Breast epithelium (tissue), 3 donors: ENCODE measurements around the gene PRAMEF5.
"Not testable (repeated sequence)": the region's sequence is repeated elsewhere in the genome, so short reads cannot be mapped to it uniquely, and the experiment has no call there.

Experiments
- CTCF ChIP-seq, 3 donors: fragments of 450-650 bp; IDR thresholded peaks; one replicate each; pipeline ENCODE4 v1.5.1; 2016 to 2017; ENCODE audit warnings: antibody characterized with exemption in 3 of 3, mild to moderate bottlenecking in 3 of 3, moderate library complexity in 3 of 3
- POLR2AphosphoS5 ChIP-seq, 3 donors: sonication (generic); formaldehyde crosslinking; IDR thresholded peaks; one replicate each; pipeline ENCODE4 v1.6.1; 2017; ENCODE audit warnings: antibody characterized with exemption in 3 of 3

- TF ChIP-seq CTCF, POLR2AphosphoS5 (IDR thresholded peaks at IDR 0.05): not testable (repeated sequence)
Measured at GRCh38 chr1:13297216-13297931, 43.4 kb downstream of the PRAMEF5 start.
